ENCODE data around the gene MDFI. TPM values are rescaled to one million over a fixed set of nuclear protein-coding genes. Genes with fewer than 3 reads are reported as not detected.
A peak's percentile ranks its signal among the peaks of the same experiment; 100 is the strongest.

MDFI gene
- total RNA-seq, 1 donor from 2014 or later, result 23.5 TPM

DNA sequence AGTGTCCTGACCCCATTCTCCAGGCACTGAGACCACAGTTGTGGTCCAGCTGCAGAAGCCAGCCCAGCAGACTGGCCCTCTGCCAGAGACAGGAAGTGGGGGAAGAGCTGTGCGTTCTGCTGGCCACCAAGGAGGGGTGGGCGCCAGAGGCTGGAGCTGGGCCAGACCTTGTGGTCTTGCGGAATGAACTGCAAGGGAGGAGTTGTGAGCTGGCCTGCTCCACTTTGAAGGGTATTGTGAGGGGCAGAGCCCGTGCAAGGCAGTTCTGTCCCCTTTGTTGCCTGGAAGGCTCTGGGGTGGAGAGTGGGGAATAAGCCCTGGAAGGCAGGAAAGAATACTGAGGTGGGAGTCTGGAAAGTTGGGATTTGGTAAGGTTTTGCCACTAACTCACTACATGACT, 3.6 kb upstream of the MDFI start:
- DNase-seq, result peak; percentile 80

DNA sequence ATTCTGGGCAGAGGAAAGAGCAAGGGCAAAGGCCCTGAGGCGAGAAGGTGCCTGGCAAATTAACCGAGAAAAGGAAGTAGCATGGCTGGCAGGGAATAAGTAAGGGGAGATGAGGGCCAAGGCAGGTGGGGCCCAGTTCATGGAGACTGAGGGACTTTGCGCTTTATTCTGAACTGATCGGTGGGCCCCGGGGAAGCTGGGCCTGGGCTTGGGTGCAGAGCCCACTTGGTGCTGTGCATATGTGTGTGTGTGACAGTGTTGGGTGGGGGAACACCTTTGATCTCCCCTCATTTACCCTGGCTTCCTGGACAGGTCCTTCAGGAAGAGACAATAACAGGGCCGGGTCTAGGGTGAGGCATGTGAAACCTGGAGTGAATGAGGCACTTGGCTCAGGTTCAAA, 2.9 kb upstream of the MDFI start:
- DNase-seq, result no peak

DNA sequence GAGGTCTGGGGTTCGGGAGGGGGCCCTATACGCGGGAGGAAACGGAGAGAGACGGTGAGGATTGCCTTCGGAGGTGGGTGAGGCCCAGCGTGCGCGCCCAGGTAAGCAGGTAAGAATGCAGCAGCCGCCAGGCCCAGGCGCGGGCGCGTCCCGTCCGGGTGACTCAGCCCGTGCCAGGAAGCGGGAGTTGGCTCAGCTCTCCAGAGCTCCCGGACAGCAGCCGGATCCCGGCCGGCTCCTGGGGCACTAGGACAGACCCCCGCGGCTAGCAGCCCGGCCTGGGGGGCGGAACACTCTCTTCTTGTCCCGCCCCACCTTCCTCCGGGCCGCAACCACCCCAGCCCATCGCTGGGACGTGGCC, 1.5 kb upstream of the MDFI start:
- DNase-seq, result no peak

DNA sequence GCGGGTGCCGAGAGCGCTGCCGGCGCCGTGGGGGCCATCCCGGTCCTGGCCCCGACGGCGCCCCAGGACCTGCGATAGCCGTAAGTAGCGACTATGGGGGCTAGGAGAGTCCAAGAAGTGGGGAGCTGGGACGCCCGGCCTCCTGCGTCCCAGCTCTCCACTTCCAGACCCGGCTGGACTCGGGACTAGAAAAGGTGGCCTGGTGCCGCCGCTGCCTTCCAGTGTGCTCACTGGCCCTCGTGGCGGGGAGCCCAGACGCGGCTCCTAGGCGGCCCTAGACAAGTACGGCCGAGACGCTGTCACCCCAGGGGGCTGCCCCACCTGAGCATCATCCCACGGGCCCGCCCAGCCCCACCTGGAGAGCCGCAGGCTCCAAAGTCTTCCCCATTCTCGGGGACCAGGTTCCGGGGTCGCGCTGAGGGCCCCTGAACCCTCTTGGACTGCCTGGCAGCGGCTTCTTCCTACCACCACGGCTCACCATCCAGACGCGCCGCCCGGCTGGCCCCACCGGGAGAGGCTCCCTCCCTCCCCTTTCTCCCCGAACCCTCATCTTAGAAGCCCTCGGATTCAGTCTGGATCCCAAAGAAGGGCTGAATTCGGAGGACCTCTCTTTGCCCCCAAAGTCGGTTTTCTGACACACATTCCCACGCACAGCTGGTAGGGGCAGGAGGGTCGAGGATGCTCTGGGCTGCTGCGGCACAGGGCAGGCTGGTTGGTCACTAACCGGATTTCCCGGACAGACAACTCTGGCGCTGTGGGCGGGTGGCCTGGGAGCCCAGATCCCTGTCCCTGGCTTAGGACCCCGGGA, 870 bp upstream of the MDFI start:
- DNase-seq, result no peak

DNA sequence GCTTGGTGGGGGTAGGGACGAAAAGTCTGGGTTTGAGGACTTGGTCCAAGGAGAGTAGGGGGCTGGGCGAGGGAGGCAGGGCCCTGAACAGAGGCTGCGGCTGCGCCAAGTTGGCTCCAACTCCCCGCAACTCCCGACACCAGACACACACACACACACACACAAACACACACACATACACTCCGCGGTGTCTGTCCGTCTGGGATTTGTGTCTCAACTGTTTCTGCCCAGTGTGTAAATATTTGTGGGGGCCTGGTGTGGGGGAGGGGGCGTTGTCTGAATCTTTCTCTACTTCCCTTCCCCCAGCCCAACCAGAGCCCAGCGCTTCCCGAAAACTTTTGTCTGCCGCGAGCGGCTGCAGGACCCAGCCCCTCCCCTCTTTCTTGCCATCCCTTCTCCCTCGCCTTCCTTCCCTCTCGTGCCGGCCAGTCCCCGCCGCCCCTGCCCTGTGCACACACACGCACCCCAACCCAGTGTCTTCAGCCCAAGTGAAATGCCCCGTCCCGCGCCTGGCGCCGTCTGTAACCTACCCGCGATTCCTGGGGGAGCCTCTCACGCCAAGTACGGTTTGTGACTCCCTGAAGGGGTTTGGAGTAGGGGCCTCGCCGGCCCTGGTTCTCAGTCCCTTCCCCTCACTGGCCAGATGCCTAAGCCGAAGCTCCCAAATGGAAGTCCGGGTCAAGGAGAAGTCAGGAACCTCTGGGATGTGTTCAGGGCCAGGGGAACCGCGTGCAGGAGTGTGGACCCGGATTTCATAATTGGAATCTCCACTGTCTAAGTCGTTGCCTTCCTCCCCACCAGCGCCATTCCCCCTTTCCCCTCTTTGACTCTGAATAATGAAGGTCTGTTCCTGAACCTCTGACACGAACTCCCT, 904 bp downstream of the MDFI start:
- peak; percentile 89 for DNase-seq

DNA sequence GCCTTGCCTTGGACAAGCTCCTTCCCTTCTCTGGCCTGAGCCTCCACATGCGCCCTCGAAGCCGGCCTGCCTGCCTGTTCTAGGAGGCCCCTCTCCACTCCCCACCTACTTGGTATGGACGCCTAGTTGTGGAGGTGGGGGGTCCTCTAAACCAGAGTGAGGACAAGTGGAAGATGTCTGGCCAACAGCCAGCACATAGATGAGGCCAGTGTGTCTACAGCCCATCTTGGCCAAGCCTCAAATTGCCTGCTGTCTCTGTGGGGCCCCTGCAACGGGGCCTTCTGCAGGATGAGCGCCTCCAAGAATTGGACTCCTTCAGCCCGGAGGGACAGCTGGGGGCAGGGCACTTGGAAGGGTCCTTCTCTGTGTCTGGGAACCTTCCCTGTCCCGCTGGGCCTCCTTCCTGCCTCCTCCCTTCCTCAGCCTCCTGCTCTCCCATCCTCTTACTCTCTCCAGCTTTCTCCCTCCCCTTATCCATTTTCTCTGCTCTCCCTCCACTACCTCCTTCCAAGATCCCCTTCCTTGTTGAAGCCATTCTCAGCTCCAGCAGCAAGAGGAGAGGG, 1.6 kb downstream of the MDFI start:
- peak; percentile 93 for DNase-seq

DNA sequence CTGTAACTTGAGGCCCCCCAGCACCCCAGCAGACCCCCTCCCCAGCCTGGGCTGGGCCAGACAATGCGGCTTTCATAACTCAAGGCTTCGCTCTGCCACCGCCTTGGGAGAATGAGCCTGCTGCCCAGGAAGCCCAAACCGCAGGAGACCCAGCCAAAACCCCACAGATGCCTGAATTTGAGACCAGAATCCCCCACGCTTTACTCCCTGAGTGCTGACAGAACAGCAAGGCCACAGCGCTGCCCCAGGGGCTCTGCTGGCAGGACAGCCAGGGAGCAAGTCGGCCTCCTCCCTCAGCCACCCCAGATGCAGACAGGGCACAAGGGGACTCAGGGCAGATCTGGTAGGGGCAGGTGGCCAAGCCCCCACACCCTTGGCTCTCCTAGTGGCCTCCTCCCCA, 2.2 kb downstream of the MDFI start:
- peak; percentile 79 for DNase-seq

DNA sequence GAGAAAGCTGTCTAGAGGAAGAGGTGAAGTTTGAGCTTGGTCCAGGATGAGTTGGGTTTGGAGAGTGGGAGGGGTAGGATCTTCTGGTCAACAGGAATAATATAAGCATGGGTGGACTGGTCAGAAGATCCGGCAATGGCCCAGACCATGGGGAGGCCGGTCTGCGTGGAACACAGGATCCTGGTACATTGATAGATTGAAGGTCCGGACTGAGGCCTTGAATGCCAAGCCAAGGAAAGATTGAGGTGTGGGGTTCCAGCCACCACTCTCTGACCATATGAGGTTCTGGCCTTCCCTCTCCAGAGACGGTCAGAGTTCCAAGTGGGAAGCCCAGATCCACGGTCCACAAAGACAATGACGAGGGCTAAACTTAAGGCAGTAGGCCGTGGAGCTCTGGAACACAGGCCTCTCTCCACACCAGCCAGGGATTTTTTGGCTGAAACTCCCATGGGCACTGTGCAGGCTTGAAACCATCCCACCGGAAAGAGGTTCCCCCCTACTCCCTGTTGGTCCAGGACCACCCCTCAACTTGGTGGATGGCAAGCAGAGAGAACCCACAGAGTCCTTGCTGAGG, 3.2 kb downstream of the MDFI start:
- no peak for DNase-seq

DNA sequence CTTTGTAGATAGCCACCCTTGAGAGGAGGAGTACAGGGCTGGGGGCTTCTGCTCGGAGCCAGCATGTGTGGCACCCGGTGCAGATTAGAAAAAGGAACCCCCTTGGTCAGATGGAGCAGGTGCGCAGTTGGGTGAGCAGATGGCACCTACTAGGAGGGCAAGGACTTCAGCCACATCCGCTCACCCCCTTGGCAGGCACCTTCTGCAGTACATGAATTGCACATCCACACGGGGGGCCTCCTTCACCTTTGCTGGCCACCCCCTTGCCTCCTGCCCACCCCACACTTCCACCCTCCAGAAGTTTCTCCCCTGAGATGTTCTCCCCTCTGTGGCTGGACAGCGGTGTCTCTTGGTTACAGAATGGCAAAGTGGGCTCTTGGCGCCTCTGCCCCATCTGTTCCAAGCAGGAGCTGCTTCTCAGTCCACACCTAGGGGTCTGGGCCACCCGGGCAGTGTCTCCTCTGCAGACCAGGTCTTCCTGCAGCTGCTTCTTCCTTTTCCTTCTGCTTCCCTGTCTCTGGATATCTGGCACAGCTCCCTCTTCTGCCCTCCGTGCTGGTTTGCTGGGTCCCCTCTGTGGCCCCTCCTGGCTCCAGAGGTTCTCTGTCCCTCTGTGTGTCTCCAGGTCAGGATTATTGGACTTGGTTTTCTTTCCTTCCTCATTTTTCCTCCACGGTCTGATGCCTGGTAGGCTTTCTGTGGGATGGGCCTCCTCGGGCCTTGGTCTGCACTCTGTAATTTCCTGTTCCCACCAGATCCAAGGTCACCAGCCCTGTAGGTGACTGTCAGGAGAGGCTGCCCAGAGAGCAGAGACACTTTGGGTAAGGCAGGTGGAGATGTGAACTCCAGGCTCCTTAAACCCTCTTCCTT, 4.1 kb downstream of the MDFI start:
- no peak for DNase-seq

DNA sequence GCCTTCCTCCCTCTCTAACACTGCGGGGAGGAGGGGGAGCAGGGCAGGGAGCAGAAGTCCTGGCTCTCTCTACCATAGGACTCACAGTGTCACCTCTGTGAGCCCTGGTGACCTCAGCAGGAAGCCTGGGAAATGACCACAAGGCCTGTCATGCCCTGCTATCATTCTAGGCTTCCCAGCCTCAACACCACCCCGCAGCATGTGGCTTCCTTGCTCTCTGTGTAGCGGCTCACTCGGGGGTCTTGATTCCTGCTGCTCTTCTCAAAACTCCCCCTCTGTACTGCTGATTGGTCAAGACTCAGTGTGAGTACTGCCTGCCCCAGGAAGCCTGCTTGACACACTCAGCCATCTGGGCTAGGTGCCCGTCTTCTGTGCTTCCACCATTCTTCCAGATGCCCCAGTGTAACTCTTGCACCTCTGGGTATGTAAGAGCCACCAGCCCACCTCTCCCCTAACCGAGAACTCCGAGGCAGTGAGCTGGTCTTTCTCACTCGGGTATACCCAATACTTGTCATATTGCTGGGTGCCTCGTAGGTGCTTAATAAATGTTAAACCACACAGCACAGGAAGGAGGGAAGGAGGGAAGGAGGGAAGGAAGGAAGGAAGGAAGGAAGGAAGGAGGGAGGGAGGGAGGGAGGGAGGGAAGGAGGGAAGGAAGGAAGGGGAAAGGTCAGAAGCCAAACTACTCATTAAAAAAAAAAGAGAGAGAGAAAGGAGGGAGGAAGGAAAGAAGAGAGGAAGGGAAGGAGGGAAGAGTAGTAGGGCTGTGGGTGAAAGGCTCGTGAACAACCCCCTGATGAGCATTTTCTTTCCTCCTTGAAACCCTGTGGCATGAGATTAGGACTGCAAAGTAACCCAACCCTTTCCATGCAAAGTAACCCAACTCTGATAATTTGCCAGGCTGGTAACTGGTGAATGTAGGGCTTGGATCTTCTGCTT, 5.0 kb downstream of the MDFI start:
- DNase-seq, result no peak

DNA sequence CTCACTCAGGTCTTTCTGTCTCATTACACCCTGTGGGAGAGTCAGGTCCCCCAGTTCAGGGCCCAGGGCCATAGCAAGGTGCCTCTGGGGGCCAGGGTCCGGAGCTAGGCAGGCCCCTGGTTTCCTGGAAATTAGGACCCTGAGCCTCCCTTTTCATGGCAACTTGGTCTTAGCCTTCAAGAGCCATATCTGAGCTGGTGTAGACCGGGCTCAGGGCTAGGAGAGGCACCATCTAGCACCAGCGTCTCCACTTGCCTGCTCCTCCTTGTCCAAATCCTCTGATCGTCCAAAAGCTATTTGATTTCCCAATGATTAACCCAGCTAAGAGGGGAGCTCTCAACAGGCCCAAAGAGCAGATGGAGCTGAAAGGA, 5.6 kb downstream of the MDFI start:
- DNase-seq, result no peak

DNA sequence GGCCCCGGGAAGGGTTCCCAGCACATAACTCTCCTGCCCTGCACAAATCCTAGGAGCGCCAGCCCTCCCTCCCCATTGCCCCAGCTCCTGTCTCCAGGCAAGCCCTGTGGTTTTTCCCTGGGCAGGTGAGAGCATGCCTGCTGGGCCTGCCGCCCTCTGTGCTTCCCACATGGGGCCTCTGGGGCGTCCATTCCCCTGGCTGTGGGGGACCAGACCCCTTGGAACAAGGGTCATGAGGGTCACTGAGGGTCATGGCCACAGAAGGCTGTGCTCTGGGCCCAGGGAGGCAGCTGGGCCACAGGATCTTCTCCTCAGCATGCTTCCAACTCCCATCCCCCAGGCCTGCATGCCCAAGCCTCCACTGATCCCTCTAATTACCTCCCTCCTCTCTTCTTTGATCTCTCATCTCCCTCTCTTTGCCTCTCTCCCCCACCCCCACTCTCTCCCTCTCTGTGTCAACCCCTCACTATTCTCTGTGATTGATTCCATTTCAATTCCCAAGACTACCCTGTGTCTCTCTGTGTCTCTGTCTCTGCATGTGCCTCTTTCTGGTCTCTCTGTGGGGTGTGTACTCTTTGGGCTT, 6.1 kb downstream of the MDFI start:
- DNase-seq, result peak; percentile 24

DNA sequence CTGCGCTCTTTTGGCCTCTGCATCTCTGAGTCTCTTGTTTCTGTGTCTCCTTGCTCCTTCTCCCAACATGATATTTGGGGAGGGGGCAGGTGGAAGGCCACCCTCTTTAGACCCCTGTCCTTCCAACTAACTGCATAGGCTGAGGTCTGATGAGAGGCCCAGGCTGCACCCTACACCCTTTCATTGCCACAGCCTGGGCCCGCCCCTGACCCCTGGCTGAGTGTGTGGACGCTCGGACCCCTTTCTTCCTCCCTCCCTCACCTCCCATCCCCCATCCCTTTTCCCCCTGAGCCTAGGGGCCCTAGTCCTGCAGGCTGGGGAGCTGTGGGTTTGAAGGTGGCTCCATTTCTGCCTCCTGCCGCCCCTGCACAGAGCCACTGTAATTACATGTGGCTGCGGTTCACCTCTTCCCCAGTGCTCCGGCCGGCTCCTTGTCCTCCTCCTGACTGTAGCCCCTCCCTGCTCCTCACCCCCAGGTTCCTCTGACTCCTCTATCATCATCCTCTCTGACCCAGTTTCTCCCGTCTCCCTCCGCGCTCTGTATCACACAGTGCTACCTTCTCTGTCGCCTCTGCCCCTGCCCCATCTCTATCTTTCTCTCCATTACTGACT, 6.8 kb downstream of the MDFI start:
- no peak for DNase-seq

DNA sequence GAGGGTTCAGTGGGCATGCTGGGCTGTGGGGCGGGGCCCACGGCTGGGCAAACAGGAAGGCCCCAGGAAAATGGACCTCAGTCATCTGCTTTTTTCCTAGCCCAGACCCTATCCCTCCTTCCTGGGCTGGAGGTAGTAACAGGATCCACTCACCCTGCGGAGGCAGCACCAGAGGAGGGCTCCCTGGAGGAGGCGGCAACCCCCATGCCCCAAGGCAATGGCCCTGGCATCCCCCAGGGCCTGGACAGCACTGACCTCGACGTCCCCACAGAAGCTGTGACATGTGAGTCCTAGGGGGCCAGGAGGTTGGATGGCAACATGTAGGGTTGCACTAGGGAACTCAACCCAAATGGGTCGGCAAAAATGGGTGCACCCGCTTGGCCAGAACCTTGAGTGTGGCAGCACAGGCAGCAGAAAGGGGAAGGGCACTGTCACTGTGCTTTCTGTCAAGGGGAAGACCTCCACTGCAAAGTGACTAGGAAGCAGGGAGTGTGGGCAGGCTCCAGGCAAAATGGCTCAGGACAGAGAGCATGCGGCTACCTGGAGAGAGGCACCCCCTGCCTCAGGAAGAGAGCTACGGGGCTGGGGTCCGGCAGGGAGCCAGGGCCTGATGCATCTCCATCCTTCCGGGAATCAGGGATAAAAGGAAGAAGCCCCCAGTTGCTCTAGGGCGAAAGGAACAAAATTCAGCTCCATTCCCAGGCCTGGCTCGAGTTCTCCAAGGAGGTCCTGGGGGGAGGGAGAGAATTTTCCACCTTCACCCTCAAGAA, 7.9 kb downstream of the MDFI start:
- no peak for DNase-seq

DNA sequence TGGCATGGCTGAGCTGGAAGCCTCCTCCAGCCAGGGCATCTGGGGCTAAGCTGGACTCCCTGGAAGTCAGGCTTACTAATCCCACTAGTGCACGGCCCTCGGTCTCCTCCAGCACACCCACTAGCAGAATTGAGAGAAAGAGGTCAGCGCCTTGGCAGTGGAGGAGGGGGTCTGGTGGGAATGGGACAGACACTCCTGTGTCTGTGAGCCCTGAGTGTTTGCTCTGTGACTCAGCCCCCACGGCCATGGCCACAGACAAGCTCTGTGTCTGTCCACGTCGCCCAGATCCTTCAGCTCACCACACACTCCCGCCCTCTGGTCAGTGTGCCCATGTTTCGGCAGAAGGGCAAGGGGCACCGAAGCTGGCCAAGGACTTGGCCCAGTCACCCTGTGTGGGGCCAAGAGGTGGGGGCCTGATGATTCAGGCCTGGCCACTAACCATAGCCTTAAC, 8.8 kb downstream of the MDFI start:
- no peak for DNase-seq

DNA sequence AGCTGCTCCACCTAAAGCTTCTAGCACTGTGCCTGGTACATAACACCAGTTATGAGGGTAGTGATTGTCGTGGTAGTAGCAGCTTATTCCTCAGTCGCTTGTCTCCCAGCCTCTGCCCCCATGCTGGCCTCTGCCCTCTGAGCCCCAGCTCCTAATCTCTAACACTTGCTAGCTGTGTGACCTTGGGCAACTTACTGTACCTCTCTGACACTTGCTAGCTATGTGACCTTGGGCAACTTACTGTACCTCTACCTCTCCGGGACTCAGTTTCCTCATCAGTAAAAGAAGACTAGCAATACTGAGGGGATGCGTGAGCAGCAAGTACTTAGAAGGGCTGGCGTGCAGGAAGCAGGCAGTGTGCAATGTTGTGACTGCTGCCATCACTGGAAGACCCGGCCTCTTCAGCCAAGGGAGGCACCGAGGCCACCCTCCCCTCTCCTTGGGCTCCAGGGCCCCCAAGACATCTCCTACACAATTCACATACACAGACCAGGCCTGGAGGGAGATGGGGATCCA, 9.9 kb downstream of the MDFI start:
- no peak for DNase-seq

DNA sequence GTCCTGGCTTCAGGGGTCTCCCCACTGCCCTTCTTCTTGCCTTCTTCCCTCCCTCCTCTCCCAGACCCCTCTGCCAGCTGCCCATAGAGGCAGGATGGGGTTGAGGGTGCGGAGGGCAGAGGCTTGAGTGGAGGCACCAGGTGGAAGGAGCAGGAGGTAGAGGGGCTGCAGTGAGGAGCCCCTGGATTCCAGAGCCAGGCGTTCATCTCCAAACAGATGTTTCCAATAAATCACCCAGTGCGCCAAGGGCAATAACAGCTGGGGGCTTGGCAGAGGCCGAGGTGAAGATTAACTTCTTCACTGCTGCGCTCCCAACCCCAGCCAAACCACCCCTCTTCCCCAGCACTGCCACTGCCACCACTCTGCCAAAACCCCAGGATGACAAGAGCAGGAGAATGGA, 10.7 kb downstream of the MDFI start:
- peak; percentile 91 for DNase-seq

DNA sequence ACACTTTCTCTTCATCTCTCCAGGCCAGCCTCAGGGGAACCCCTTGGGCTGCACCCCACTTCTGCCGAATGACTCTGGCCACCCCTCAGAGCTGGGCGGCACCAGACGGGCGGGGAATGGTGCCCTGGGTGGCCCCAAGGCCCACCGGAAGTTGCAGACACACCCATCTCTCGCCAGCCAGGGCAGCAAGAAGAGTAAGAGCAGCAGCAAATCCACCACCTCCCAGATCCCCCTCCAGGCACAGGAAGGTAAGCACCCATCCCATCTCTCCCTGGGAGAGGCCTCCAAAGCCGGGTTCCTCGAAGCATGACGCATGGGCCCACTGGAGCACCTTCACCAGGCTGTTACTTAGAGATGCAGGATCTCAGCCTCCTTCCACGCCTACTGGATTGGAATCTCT, 11.3 kb downstream of the MDFI start:
- no peak for DNase-seq

DNA sequence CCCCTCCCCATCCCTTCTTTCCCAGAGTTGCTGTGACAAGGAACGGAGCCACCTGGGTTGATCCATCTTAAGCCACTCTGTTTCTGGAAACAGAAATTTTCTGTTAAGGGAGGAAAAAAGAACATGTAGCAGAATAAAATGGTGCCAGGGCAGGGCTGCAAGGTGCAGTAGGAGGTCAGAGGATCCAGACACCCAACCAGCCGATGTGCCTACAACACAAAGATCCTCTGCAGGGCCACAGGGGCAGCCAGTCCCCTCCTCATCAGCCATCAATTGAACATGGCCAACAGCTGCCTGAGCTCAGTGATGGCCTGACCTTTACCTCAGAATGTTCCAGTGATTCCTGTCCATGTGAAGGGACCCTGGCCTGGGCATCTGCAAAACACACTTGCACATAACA, 11.9 kb downstream of the MDFI start:
- DNase-seq, result no peak
